Aorta (tissue), 5 donors: ENCODE measurements around the gene U2AF1L4. TPM values are rescaled to one million over a fixed set of nuclear protein-coding genes. Genes with fewer than 3 reads are reported as not detected.
A peak's percentile ranks its signal among the peaks of the same experiment; 100 is the strongest.

Experiments
- ATAC-seq: fragments of 200-7000 bp; cut with Tn5 transposase; one replicate; pipeline ENCODE4 v1.9.1; 2022; ENCODE audit warnings: moderate library complexity; ENCODE audit not compliant: low FRiP score
- DNase-seq, 2 donors: peaks; one replicate each; pipeline ENCODE4 v3.0.0-alpha.2; 2020
- H3K27ac ChIP-seq, 2 donors: one replicate each; pipeline ENCODE4 v1.5.1; 2013; ENCODE audit warnings: low read length in 2 of 2, mild to moderate bottlenecking in 2 of 2, moderate library complexity in 2 of 2, control low read depth in 1 of 2, inconsistent platforms in 1 of 2, low read depth in 1 of 2
- H3K27me3 ChIP-seq, 2 donors: one replicate each; pipeline ENCODE4 v1.6.1; 2013; ENCODE audit warnings: control low read depth in 1 of 2, low read length in 1 of 2, mild to moderate bottlenecking in 1 of 2, moderate library complexity in 1 of 2; ENCODE audit not compliant: insufficient read depth in 2 of 2, control insufficient read depth in 1 of 2
- H3K36me3 ChIP-seq, 2 donors: one replicate each; pipeline ENCODE4 v1.6.1; 2013; ENCODE audit warnings: control low read depth in 1 of 2, low read length in 1 of 2, mild to moderate bottlenecking in 1 of 2; ENCODE audit not compliant: insufficient read depth in 2 of 2, control insufficient read depth in 1 of 2
- H3K4me1 ChIP-seq, 2 donors: one replicate each; pipeline ENCODE4 v1.6.1; 2013; ENCODE audit warnings: low read length in 2 of 2, control low read depth in 1 of 2, mild to moderate bottlenecking in 1 of 2, moderate library complexity in 1 of 2; ENCODE audit not compliant: insufficient read depth in 2 of 2, control insufficient read depth in 1 of 2
- H3K4me3 ChIP-seq, 2 donors: one replicate each; pipeline ENCODE4 v1.5.1; 2013; ENCODE audit warnings: low read length in 2 of 2, control low read depth in 1 of 2, mild to moderate bottlenecking in 1 of 2
- H3K9me3 ChIP-seq: one replicate; pipeline ENCODE4 v1.6.1; 2013; ENCODE audit warnings: mild to moderate bottlenecking, low read length; ENCODE audit not compliant: control insufficient read depth
- WGBS, 2 donors: extraction: QIAGEN DNeasy Blood & Tissue Kit; methylation state at CpG; one replicate each; pipeline ENCODE4 v1.1.7; 2013; 5-methylcytosine and 5-hydroxymethylcytosine counted together
- intact Hi-C, 2 donors: fragments of 100-400 bp; cut with DNase I; formaldehyde crosslinking; loops; one replicate each; pipeline versions ENCODE4 v1.14.2 to v1.15.0; 2022
- long read RNA-seq, 2 donors: library from polyadenylated mRNA; unstranded; transcript quantifications; one replicate each; pipeline ENCODE4 v2.0.0, GENCODE V29; 2020 to 2021
- polyA plus RNA-seq, 2 donors: library from polyadenylated mRNA; stranded (reverse); fragments of 200-250 nt; gene quantifications; one replicate each; pipeline ENCODE4 v1.2.3, GENCODE V29; 2013
- total RNA-seq, 2 donors: library from RNA; stranded (reverse); fragmentation: NEBNext Ultra II Directional; extraction: Animal tissue kit (Norgen Biotek cat#: 25700); gene quantifications; one replicate each; pipeline ENCODE4 v1.2.1, GENCODE V29; 2021
- donor health status: healthy with polysubstance abuse.
- donor health status: Bipolar disorder and iron deficiency.
- donor health status: DM: no; HTN: no; CAD: no.
- donor health status: DM: no; HTN: no; CAD: no.
- donor health status: DM: yes; HTN: yes; CAD: no.

Gene U2AF1L4, protein sequence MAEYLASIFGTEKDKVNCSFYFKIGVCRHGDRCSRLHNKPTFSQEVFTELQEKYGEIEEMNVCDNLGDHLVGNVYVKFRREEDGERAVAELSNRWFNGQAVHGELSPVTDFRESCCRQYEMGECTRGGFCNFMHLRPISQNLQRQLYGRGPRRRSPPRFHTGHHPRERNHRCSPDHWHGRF
- 10 to 100 TPM; 14.8 to 22.0 TPM for total RNA-seq
- 10 to 100 TPM; 24.7 to 70.4 TPM for polyA plus RNA-seq
- long read RNA-seq, donor 1, partial matches to known transcripts = 2 of 11 reads
- long read RNA-seq, donor 1, other reads (novel, unspliced or antisense) = 9 of 11 reads
- long read RNA-seq, donor 2, partial matches to known transcripts = 0 of 7 reads
- long read RNA-seq, donor 2, other reads (novel, unspliced or antisense) = 7 of 7 reads

DNA sequence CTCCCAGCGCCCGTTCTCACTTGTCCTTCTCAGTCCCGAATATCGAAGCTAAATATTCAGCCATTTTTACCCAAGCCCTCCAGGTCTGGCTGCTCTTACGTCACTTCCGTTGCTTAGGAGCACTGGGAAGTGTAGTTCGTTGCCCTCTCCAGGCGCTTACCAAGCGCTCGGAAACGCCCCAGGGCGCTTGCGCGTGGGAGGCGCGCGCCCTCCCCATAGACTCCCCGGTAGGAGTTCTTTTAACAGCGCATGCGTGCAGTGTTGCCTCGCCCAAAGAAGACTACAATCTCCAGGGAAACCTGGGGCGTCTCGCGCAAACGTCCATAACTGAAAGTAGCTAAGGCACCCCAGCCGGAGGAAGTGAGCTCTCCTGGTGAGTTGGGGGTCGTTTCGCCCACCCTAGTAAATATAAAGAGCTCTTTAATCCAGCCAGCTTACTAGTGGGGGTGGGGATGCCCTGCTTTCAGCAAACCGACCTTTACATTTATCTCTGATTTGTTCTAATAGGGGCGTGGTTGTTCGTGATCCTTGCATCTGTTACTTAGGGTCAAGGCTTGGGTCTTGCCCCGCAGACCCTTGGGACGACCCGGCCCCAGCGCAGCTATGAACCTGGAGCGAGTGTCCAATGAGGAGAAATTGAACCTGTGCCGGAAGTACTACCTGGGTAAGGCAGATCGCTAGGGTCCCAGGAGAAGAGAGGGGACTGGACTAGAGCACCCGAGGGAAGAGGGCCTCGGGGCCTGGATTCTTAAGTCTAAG, at the start of gene U2AF1L4, which contains the start of gene PSENEN:
Gene U2AF1L4, minus strand, starts transcription at position 91 of the 759 bp plus-strand sequence. Its CDS starts 27 bp downstream, at position 64.
Gene PSENEN, plus strand, starts transcription at position 324 of the 759 bp plus-strand sequence. Its CDS starts 280 bp downstream, at position 604.
- peak; percentile 98 for DNase-seq
- intact Hi-C loops = loop anchor here (2.0 to 10.0 kb wide), 3 partner anchors 185 to 399 kb away; partner anchors contain the start of gene CAPNS1 (in 1 of the 2)
- H3K4me3 ChIP-seq = peak within 1 kb of the TSS; percentile 81 to 93
- no peaks in the 10 kb centered on the region for H3K27me3 ChIP-seq
- peak; percentile 94 for ATAC-seq
- 0 to 1% methylated on average over 40 of the region's 40 CpGs for WGBS, 2 donors
- no peaks in the 10 kb centered on the region for H3K4me1 ChIP-seq
- H3K9me3 ChIP-seq = no peaks in the 10 kb centered on the region
- peak within 1 kb of the TSS; percentile 97 for H3K27ac ChIP-seq
- no peaks in the 10 kb centered on the region for H3K36me3 ChIP-seq

DNA sequence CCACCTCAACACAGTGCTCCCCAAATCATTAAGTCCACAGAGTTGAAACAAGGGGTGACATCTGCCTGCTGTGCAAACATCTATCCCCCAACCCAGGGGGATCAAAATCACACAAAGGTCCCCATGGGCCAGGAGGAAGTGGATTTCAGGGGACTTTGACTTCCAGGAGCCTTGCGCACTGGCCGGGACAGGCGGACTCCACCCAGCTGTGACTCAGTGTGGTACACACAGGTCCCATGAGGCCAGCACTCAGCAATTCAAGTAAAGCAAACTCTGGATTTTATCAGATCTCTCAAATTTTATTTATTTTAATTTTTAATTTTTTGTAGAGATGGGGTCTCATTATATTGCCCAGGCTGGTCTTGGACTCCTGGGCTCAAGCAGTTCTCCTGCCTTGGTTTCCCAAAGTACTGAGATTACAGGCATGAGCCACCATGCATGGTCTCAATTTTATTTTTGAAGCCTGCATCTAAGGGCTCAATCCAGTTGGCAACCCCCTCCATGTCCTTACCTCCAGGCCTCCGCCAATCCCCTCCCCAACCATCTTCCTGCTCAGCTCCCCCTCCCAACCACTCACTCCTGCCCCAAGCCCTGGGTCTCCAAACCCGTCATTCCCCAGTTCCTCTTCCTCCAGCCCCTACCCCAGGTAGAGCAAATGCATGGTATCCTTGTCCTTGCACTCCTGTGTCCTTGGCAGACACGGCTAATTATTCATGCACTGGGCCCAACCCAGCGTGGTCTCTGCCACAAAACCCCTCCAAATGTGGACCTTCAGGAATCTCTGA, 48.4 kb upstream of the U2AF1L4 start:
- Histone ChIP-seq H3K27ac (no peak overlapping the region), H3K9me3 (no peaks in the 10 kb centered on the region), H3K4me3 (no peak overlapping the region), H3K4me1 (no peaks in the 10 kb centered on the region), H3K27me3 (no peaks in the 10 kb centered on the region), H3K36me3 (no peaks in the 10 kb centered on the region)
- WGBS, 2 donors = 69% methylated on average over 7 of the region's 7 CpGs
- ATAC-seq = no peak
- intact Hi-C loops = no loop called here
- no peak for DNase-seq

DNA sequence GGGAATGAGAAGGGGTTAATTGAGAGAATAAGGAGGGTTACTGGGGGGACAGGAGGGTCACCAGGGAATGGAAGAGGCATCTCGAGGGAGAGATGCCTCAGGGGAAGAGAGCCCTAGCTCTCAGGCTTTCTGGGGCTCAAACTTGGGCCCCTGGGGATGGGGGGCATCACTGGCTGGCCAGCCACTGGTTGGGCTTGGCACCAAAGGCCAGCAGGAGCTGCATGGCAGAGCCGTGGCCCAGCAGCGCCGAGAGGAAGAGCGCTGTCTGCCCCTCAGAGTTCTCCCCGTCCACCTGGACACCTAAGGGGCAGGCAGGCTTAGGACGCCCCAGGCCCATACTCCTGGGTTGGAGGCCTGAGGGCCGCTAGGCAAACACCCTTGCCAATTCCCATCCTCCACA, 47.7 kb upstream of the U2AF1L4 start:
- Histone ChIP-seq H3K27ac (no peak overlapping the region), H3K36me3 (no peaks in the 10 kb centered on the region), H3K9me3 (no peaks in the 10 kb centered on the region), H3K4me1 (no peaks in the 10 kb centered on the region), H3K27me3 (no peaks in the 10 kb centered on the region), H3K4me3 (no peak overlapping the region)
- WGBS, 2 donors = 68 to 70% methylated on average over 5 to 8 of the region's 8 CpGs
- ATAC-seq = no peak
- DNase-seq = no peak
- intact Hi-C loops = no loop called here

DNA sequence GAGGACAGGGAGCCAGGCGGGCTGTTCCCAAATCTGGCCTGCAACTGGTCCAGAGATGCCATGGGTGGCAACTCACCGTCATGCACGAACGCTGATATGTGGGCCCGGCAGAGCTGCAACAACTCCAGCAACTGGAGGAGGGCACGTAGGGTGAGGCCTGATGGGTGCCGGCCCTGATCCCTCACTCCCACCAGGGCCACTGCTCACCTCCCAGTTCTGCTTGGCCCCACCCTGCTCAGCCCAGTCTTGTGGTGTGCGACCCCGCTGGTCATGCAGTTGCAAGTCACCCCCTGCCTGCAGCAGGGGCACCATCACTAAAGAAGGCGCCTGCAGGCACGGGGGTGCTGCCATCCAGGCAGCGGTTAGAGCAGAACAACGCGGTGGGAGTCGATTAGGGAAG, 47.1 kb upstream of the U2AF1L4 start:
- no peak for ATAC-seq

DNA sequence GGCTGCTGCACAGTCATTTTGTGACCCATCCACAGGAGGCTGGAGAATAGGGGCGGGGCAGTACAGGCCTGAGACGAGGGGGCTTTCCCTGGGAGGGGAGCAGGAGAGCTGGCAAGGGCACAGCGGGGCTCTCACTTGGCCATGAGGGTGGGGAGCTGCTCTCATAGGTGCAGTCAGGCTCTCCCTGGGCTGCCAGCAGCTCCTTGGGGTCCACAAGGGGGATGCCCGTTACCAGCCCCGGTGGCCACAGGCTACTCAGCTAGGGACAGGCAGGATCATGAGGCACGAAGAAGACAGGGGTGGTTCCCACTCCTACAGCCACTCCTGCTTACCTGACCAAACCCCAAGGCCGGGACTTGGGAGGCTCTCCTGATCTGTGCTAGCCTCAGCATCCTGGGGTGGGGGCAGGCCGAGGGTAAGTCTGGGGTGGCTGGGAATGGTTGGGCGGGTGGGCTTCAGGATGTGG, 46.6 kb upstream of the U2AF1L4 start:
- no peaks in the 10 kb centered on the region for H3K36me3 ChIP-seq
- H3K27me3 ChIP-seq = no peaks in the 10 kb centered on the region
- ATAC-seq (no peak), DNase-seq (no peak)
- no peak overlapping the region for H3K4me3 ChIP-seq
- H3K4me1 ChIP-seq = no peaks in the 10 kb centered on the region
- 87 to 88% methylated on average over 9 of the region's 9 CpGs for WGBS, 2 donors
- no peak overlapping the region for H3K27ac ChIP-seq
- no peaks in the 10 kb centered on the region for H3K9me3 ChIP-seq
- intact Hi-C loops = no loop called here

More for the DNA sequence above, 47.1 kb upstream of the U2AF1L4 start:
- Histone ChIP-seq H3K36me3 (no peaks in the 10 kb centered on the region), H3K4me3 (no peak overlapping the region), H3K9me3 (no peaks in the 10 kb centered on the region), H3K27me3 (no peaks in the 10 kb centered on the region), H3K27ac (no peak overlapping the region), H3K4me1 (no peaks in the 10 kb centered on the region)
- 82 to 86% methylated on average over 15 of the region's 15 CpGs for WGBS, 2 donors
- no peak for DNase-seq
- intact Hi-C loops = no loop called here

DNA sequence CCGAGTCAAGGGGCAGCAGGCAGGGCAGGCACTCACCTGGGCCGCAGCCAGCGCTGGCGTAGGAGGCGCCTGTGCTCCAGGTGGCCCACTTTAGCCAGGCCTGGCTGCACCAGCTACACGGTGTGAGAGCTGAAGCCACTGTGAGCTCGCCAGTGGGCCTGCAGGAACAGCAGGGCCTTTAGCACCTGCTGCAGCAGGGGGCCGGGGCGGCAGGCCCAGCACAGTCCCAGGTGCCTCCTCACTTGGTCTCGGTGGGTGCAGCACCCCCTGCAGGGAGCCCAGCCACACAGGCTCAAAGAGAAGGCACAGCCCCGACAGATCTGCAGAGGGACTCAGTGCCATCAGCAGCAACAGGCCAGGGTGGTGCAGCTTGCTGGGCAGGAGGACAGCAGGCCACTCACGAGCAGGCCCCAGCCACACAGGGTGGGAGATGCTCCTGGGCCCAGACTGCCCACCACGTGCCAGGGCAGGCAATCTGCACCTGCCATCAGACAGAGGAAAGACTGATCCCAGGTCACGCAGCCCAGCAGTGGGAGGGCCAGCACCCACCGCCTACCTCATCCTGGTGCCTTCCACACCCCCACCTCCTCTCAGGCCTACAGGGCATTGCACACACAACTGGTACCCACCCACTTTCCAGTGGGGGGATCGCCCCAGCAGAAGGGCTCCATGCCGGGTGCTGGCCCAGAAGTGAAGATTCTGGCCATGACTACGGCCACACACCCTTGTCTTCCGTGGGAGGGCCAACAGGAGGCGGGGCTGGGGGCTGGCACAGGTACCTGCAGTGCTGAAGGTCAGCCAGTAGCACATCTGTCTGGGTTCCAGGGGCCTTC, 46.0 kb upstream of the U2AF1L4 start:
- no peaks in the 10 kb centered on the region for H3K27me3 ChIP-seq

DNA sequence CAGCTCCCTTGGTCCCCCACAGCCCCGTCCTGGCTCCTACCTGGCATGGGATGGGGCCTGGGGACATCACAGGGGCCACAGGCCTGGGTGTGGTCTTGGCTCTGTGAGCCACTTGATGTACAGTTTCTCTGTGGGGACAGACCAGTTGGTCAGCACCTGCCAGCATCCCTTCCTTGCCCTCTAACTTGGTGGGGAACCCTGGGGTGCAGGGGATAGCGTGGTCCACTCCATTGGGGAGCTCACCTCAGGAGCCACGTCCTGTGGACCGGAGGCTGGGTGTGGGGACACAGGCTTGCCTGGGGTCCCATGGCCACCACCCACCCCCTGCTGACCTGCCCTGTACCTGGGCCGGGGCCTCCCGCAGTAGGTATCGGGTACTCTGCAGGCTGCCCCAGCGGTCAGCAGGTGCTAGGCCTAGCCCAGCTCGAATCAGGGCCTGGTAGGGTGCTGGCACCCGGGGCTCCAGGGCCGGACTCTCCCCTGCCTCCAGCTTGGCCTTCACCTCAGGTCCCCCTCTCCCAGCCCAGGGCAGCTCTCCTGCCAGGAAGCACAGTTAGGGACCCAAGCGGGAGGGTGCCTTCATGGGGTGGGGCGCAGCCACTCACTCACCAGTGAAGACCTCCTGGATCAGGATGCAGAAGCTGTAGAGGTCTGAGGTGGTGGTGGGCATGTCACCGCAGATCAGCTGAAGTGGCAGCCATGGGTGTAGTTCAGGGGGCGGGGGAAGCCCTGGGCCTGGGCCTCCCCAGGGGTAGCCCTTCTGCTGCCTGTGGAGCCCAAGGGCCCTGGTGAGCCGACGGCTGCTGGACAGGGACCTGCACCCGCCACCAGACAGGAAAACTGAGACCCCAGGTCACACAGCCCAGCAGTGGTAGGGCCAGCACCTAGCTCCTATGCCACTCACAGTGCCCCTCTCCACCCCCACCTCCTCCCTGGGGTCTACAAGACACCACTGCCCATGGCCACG, 45.0 kb upstream of the U2AF1L4 start:
- intact Hi-C loops = no loop called here
- ATAC-seq (no peak), DNase-seq (no peak)
- WGBS, 2 donors = 82% methylated on average over 19 of the region's 19 CpGs
- H3K36me3 ChIP-seq = no peaks in the 10 kb centered on the region
- no peaks in the 10 kb centered on the region for H3K4me1 ChIP-seq
- no peaks in the 10 kb centered on the region for H3K9me3 ChIP-seq
- no peaks in the 10 kb centered on the region for H3K27me3 ChIP-seq
- H3K27ac ChIP-seq = no peak overlapping the region
- H3K4me3 ChIP-seq = no peak overlapping the region

More for the DNA sequence above, 46.0 kb upstream of the U2AF1L4 start:
- H3K4me1 ChIP-seq = no peaks in the 10 kb centered on the region
- WGBS, 2 donors = 61% methylated on average over 20 of the region's 20 CpGs
- H3K36me3 ChIP-seq = no peaks in the 10 kb centered on the region
- H3K4me3 ChIP-seq = no peak overlapping the region
- intact Hi-C loops = no loop called here
- no peak for ATAC-seq
- H3K27ac ChIP-seq = no peak overlapping the region
- no peaks in the 10 kb centered on the region for H3K9me3 ChIP-seq
- no peak for DNase-seq
